ENCODE measurements around the gene CUBN.

CUBN gene

DNA sequence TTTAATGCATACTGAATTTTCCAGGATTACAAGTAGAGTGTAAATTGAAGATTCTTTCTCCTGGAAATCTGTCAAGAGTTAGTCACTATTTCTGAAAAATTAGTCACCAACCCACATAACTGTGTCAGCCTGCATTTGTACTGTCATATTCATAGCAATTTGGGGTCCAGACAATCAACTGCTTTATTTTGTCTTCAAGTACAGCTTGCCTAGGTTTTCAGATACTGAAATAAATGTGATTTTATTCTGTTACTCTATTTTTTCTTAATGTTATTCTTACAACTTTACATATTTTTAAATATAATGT lies 55.1 kb downstream of the CUBN start:
- no peak for DNase-seq
- Histone ChIP-seq H3K27me3 (ENCODE audit: insufficient read depth, low read length, poor library complexity) (no peaks in the 10 kb centered on the region), H3K18ac (ENCODE audit: low read length) (no peak overlapping the region), H3K79me1 (ENCODE audit: low read length) (no peaks in the 10 kb centered on the region), H3K4ac (ENCODE audit: low read depth, low read length) (no peak overlapping the region), H2BK5ac (ENCODE audit: low read length) (no peak overlapping the region), H3K4me2 (ENCODE audit: low read length) (no peak overlapping the region), H3K4me1 (ENCODE audit: control insufficient read depth, low read depth, low read length) (no peaks in the 10 kb centered on the region), H2BK120ac (ENCODE audit: low read depth, low read length) (no peak overlapping the region), H3K4me3 (ENCODE audit: low read length) (no peak overlapping the region), H2AK5ac (ENCODE audit: low read length) (no peak overlapping the region), H3K23ac (ENCODE audit: low read length) (no peak overlapping the region), H4K5ac (ENCODE audit: low read length) (no peak overlapping the region), H3K79me2 (ENCODE audit: control insufficient read depth, insufficient read depth, low read length) (no peaks in the 10 kb centered on the region), H3K9ac (ENCODE audit: low read length) (no peak overlapping the region), H3K36me3 (ENCODE audit: control insufficient read depth, insufficient read depth, low read length) (no peaks in the 10 kb centered on the region), H2BK15ac (replicated peaks; ENCODE audit: low read depth) (no peak overlapping the region), H4K8ac (ENCODE audit: low read depth, low read length) (no peak overlapping the region), H3K27ac (ENCODE audit: low read depth, low read length) (no peak overlapping the region), H3K56ac (ENCODE audit: low read length) (no peak overlapping the region)

DNA sequence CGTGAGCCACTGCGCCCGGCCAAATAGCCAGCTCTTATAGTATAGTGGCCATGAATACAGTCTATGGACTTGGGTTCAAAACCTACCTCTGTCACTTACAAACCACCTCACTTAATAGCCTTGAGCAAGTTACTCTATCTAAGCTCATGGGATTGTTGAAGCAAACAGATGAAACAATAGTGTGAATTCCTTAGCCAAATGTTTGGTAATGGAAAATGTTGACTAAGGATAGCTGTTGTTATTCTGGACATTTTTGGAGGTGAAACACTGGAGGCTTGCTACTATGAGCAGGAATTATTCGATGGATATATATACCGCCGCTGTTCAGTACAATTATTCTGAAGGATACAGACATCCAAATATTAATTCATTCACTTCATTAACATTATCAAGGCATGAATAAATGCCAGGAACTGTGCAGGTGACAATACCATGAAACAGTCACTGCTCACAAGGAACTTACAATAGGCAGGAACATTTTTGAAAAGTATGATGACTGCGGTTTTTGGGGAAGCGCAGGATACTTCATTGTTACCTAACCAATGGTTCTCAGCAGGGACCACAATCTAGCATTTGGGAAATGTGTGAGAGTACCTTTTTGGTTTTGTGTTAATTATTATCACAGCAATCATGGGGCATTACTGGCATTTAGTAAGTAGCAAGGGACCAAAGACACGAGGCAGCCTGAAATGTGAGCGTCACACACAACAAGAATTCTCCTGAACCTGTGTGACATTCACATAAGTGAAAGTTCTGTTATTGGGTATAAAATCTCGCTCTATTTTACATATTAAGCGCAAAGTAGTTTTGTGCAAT lies 55.7 kb downstream of the CUBN start:
- no CpG with 5 or more reads among the region's 12 CpGs for WGBS (ENCODE audit: extremely low coverage, insufficient coverage, low lambda C conversion rate)
- no peak overlapping the region for H3K27ac ChIP-seq (ENCODE audit: low read depth, low read length)
- H2AK5ac ChIP-seq (ENCODE audit: low read length): no peak overlapping the region

DNA sequence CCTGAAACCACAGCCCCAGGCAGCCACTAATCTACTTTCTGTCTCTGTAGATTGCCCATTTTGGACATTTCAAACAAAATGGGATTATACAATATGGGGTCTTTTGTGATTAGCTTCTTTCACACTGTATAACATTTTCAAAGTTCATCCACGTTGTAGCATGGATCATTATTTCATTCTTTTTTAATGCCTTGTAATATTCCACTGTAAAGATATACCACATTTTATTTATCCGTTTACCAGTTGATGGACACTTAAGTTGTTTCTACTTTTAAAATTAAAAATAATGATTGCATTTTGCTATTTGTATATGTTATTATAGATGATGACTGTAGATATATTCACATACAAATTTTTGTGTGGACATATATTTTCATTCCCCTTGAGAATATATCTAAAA lies 60.7 kb downstream of the CUBN start:
- Histone ChIP-seq H3K79me2 (ENCODE audit: control insufficient read depth, insufficient read depth, low read length) (no peaks in the 10 kb centered on the region), H3K9ac (ENCODE audit: low read length) (no peak overlapping the region), H3K4me3 (ENCODE audit: low read length) (no peak overlapping the region), H3K56ac (ENCODE audit: low read length) (no peak overlapping the region), H3K27ac (ENCODE audit: low read depth, low read length) (no peak overlapping the region), H3K27me3 (ENCODE audit: insufficient read depth, low read length, poor library complexity) (no peaks in the 10 kb centered on the region), H3K18ac (ENCODE audit: low read length) (no peak overlapping the region), H2BK120ac (ENCODE audit: low read depth, low read length) (no peak overlapping the region), H3K4me2 (ENCODE audit: low read length) (no peak overlapping the region), H2AK5ac (ENCODE audit: low read length) (no peak overlapping the region), H2BK5ac (ENCODE audit: low read length) (no peak overlapping the region), H4K5ac (ENCODE audit: low read length) (no peak overlapping the region), H3K79me1 (ENCODE audit: low read length) (no peaks in the 10 kb centered on the region), H3K36me3 (ENCODE audit: control insufficient read depth, insufficient read depth, low read length) (no peaks in the 10 kb centered on the region), H4K8ac (ENCODE audit: low read depth, low read length) (no peak overlapping the region), H3K4ac (ENCODE audit: low read depth, low read length) (no peak overlapping the region), H3K4me1 (ENCODE audit: control insufficient read depth, low read depth, low read length) (peaks cover 2% of the 10 kb centered on the region), H3K23ac (ENCODE audit: low read length) (no peak overlapping the region), H2BK15ac (replicated peaks; ENCODE audit: low read depth) (no peak overlapping the region)
- WGBS (ENCODE audit: extremely low coverage, insufficient coverage, low lambda C conversion rate): no CpG with 5 or more reads among the region's 2 CpGs
- no peak for DNase-seq

More for the DNA sequence above, 55.7 kb downstream of the CUBN start:
- H4K5ac ChIP-seq (ENCODE audit: low read length): no peak overlapping the region
- H3K18ac ChIP-seq (ENCODE audit: low read length): no peak overlapping the region
- DNase-seq: no peak
- H3K36me3 ChIP-seq (ENCODE audit: control insufficient read depth, insufficient read depth, low read length): no peaks in the 10 kb centered on the region
- no peaks in the 10 kb centered on the region for H3K79me2 ChIP-seq (ENCODE audit: control insufficient read depth, insufficient read depth, low read length)
- H4K8ac ChIP-seq (ENCODE audit: low read depth, low read length): no peak overlapping the region
- no peak overlapping the region for H3K23ac ChIP-seq (ENCODE audit: low read length)
- no peak overlapping the region for H2BK15ac ChIP-seq (replicated peaks; ENCODE audit: low read depth)
- no peak overlapping the region for H3K4me3 ChIP-seq (ENCODE audit: low read length)
- H3K79me1 ChIP-seq (ENCODE audit: low read length): no peaks in the 10 kb centered on the region
- H3K56ac ChIP-seq (ENCODE audit: low read length): no peak overlapping the region
- no peak overlapping the region for H2BK120ac ChIP-seq (ENCODE audit: low read depth, low read length)
- no peak overlapping the region for H3K9ac ChIP-seq (ENCODE audit: low read length)
- H3K4ac ChIP-seq (ENCODE audit: low read depth, low read length): no peak overlapping the region
- no peak overlapping the region for H2BK5ac ChIP-seq (ENCODE audit: low read length)
- no peaks in the 10 kb centered on the region for H3K27me3 ChIP-seq (ENCODE audit: insufficient read depth, low read length, poor library complexity)
- no peak overlapping the region for H3K4me2 ChIP-seq (ENCODE audit: low read length)
- no peaks in the 10 kb centered on the region for H3K4me1 ChIP-seq (ENCODE audit: control insufficient read depth, low read depth, low read length)

DNA sequence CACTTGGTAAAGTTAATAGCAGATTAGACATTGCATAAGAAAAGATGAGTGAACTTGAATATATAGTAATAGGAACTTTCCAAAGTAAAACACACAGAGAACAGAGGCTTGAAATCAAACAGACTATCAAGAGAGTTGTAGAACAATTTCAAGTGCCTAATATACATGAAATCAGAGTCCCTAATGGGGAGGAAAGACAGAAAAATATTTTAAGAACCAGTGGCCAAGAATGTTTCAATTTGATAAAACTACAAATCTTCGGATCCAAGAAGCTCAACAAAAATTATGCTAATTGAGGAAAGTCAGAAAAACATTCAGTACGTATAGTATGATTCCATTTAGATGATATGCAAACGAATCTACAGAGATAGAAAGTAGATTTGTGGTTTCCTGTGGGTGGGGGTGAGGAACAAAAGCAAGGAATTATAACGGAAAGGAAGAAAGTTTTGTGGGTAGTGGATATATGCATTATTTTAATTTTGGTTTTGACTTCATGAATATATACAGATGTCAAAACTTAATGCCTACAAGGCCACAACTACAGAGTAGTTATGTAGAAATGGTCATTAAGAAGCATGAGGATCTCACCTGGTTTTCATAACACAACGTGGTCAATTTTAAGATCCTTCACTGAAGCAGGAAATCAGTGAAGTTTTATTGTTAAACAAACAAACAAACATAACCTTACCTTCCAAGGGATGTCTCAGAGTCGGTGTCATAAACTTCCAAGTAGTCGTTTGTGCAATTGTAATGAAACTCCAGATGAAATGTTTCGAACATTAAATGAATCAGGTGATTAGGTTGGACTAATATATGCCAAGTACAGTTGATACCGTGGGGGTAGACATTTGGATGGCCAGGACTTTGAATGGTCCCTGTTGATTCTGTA lies 62.0 kb downstream of the CUBN start:
- no peak overlapping the region for H3K27ac ChIP-seq (ENCODE audit: low read depth, low read length)

DNA sequence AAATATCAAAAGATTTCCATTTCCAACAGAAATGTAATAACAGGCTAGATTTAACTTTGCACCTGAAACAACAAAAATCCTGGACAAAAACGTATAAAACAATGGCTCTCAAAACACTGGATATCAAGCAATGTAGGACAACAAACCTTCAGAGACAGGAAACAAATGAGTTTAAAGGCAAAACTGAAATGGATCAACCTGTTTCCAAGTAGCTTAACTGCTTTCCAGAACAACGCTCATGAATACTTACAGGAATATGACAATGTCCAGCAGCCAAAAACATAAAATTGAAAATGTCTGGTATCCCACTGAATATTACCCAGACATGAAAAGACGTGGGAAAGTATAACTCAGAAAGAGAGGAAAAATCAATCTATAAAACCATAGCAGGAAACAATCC lies 62.8 kb downstream of the CUBN start:
- H2BK5ac ChIP-seq (ENCODE audit: low read length): no peak overlapping the region
- H3K27ac ChIP-seq (ENCODE audit: low read depth, low read length): no peak overlapping the region
- DNase-seq: no peak
- H3K79me2 ChIP-seq (ENCODE audit: control insufficient read depth, insufficient read depth, low read length): no peaks in the 10 kb centered on the region
- no peak overlapping the region for H4K8ac ChIP-seq (ENCODE audit: low read depth, low read length)
- no peak overlapping the region for H3K23ac ChIP-seq (ENCODE audit: low read length)
- no peak overlapping the region for H3K9ac ChIP-seq (ENCODE audit: low read length)
- H2BK120ac ChIP-seq (ENCODE audit: low read depth, low read length): no peak overlapping the region
- no peak overlapping the region for H3K4me3 ChIP-seq (ENCODE audit: low read length)
- no peaks in the 10 kb centered on the region for H3K79me1 ChIP-seq (ENCODE audit: low read length)
- no peak overlapping the region for H3K56ac ChIP-seq (ENCODE audit: low read length)
- no peak overlapping the region for H3K4me2 ChIP-seq (ENCODE audit: low read length)
- H3K4ac ChIP-seq (ENCODE audit: low read depth, low read length): no peak overlapping the region
- no peaks in the 10 kb centered on the region for H3K36me3 ChIP-seq (ENCODE audit: control insufficient read depth, insufficient read depth, low read length)
- no peak overlapping the region for H4K5ac ChIP-seq (ENCODE audit: low read length)
- H2AK5ac ChIP-seq (ENCODE audit: low read length): no peak overlapping the region
- peaks cover 4% of the 10 kb centered on the region for H3K4me1 ChIP-seq (ENCODE audit: control insufficient read depth, low read depth, low read length)
- no peak overlapping the region for H3K18ac ChIP-seq (ENCODE audit: low read length)
- WGBS (ENCODE audit: extremely low coverage, insufficient coverage, low lambda C conversion rate): no CpG with 5 or more reads among the region's 3 CpGs
- no peak overlapping the region for H2BK15ac ChIP-seq (replicated peaks; ENCODE audit: low read depth)
- H3K27me3 ChIP-seq (ENCODE audit: insufficient read depth, low read length, poor library complexity): no peaks in the 10 kb centered on the region

More for the DNA sequence above, 62.0 kb downstream of the CUBN start:
- Histone ChIP-seq H2BK5ac (ENCODE audit: low read length) (no peak overlapping the region), H3K4me1 (ENCODE audit: control insufficient read depth, low read depth, low read length) (peaks cover 4% of the 10 kb centered on the region), H3K79me1 (ENCODE audit: low read length) (no peaks in the 10 kb centered on the region), H3K56ac (ENCODE audit: low read length) (no peak overlapping the region), H3K4me3 (ENCODE audit: low read length) (no peak overlapping the region), H2BK120ac (ENCODE audit: low read depth, low read length) (no peak overlapping the region), H3K4ac (ENCODE audit: low read depth, low read length) (no peak overlapping the region), H3K23ac (ENCODE audit: low read length) (no peak overlapping the region), H4K8ac (ENCODE audit: low read depth, low read length) (no peak overlapping the region), H3K27me3 (ENCODE audit: insufficient read depth, low read length, poor library complexity) (no peaks in the 10 kb centered on the region), H3K18ac (ENCODE audit: low read length) (no peak overlapping the region), H2AK5ac (ENCODE audit: low read length) (no peak overlapping the region), H3K36me3 (ENCODE audit: control insufficient read depth, insufficient read depth, low read length) (no peaks in the 10 kb centered on the region), H3K79me2 (ENCODE audit: control insufficient read depth, insufficient read depth, low read length) (no peaks in the 10 kb centered on the region), H2BK15ac (replicated peaks; ENCODE audit: low read depth) (no peak overlapping the region), H3K9ac (ENCODE audit: low read length) (no peak overlapping the region), H4K5ac (ENCODE audit: low read length) (no peak overlapping the region), H3K4me2 (ENCODE audit: low read length) (no peak overlapping the region)
- 100% methylated on average over 1 of the region's 9 CpGs for WGBS (ENCODE audit: extremely low coverage, insufficient coverage, low lambda C conversion rate)
- DNase-seq: no peak
